SKM-1 treated with dmso at 0.1 percent for 144 hours (cell line): ENCODE data around the gene SHPK.

Source experiments
- DNase-seq: peaks from one replicate; lab custom pipeline; 2025; ENCODE audit not compliant: unreplicated experiment; lab: John Stamatoyannopoulos, UW

Gene SHPK

DNA sequence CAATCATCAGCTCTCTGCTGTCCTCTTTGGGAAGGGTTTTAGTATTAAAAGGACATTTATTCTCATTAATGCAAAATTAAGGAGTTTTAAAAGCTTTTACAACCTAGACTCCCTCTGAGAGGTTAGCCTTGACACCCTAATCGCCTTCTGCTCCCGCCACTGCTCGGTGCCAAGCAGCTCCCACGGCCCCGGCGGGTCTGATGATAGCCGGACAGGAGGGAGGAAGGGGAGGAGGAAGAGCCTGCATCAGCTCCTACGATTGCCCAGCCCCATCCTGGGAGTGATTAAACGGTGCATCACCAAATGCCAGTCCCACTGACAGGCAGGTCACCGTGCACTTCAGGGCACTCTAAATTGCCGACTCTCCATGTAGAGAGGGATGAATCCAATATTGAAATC is 8.3 kb downstream of the SHPK start:
- DNase-seq = no peak

DNA sequence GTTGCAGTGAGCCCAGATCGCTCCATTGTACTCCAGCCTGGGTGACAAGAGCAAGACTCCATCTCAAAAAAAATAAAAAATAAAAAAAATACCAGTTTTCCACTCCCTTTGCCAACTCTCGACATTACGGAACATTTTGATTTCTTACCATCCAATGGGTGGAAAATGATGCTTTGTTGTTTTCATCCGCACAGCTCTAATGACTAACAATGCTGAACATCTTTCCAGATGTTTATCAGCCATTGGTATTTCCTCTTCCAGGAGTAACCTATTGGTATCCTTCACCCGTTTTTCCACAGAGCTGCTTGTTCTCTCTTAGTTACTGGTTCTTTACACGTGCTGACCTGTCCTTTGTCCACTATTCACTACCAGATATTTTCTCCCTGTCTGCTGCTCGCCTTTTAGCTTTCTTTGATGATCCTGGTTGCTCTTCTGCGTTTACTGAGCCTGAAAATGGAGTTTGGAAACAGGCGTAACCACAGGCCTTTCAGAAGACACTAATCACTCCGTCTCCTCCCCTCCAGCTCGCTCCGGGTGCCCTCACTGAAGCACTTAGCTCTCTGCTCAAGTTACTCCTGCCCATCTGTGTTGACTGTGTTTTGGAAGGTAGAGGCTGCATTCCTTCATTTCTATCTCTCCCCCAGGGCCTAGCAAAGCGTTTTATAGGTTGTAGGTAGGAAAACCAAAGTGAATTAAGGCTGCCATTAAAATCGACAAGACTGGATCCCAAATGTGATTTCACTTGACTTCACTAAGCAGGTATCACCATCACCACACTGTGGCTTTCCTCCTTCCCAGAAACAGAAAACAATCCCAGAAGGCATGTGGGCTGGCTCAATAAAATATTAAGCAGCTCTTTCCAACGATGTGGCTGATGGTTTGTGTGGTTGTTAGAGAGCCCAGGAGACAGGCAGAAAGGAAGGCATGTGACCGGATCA is 8.9 kb downstream of the SHPK start:
- DNase-seq = no peak

DNA sequence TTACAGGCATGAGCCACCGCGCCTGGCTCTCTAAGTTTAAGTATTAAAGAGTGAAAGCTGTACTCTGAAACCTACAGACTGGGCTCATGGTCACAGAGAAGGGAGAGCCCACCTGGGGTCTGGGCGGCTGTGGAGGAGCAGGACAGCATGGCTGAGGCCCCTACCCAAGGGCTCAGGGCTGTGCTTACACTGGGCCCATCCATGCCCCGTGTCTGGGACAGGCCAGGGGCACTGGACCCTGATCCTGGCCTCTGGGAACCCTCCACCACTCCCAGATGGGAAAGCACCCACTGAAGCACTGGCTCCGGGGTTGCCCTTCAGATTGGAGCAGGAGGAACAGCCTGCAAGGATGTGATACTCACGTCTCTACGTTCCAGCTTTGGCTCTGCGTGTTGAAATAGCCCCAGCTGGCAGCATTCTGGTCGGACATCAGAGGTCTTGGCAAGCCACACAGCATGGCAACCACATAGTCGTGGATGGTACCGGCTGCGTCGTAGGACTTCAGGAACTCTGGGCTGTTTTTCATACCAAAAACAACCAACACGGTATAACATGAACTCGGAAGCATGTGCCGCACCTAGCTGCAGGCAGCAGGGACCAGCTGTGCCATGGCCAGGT is 13.0 kb downstream of the SHPK start:
- DNase-seq = no peak

DNA sequence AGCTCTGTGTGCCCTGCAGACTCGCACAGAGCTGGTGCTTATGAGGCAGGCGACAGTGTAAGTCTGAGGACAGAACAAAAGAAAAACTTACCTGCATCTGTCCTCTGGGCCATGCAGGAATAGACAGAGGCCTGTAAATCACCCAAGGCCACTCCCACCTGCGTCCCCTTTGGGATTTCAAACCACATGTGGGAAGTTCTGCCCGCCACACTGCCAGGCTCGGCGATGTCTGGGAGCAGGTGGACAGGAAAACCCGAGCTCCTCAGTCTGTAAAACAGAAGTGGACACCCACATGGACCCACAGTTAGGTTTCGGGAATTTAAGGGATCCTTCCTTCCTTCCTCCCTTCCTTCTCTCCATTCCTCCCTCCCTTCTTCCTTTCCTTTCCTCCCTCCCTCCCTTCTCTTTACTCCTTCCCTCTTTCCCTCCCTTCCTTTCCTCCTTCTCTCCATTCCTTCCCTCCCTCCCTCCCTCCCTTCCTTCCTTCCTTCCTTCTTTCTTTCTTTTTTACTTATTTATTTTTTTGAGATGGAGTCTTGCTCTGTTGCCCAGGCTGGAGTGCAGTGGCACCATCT is 14.8 kb downstream of the SHPK start:
- DNase-seq = no peak

DNA sequence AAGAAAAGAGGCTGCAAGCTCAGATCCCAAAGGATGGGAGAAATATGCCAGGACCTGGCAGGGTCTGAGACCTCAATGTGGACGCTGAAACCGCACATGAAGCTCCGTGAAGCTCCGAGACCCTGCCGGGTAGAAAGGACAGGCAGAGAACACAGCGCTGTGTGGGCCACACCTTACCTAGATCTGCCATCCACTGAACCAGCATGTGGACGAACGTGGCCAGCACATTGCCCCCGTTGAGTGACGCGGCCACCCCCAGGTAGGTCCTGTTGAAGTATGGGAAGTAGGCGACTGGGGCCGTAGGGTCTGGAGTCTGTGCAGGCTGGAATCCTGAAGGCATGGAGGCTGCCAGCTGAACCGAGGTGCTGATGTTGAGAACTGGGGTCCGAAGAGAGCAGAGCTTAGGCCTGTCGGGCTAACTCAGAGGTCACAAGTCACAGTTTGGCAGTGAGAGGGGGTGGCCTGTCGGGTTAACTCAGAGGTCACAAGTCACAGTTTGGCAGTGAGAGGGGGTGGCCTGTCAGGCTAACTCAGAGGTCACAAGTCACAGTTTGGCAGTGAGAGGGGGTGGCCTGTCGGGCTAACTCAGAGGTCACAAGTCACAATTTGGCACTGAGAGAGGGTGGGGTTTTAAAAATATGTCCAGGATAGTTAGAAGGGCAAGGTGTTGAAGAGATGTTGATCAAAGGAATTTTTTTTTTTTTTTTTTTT is 20.7 kb downstream of the SHPK start:
- DNase-seq = no peak

DNA sequence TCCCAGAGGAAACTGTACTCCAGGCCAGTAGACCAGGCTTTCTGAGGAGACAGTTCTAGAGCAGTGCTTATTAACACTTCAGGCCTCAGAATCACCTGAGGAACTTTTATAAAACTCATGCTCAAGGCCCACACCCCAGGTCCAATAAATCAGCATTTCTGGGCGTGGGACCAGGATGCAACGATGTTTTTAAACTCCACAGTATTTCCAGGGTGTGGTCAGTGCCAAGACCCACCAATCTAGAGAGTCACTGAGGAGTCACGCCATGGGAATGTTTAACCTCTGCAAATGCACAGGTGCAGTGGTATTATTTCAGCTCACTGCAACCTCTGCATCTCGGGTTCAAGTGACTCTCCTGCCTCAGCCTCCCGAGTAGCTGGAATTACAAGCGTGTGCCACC is 22.9 kb downstream of the SHPK start:
- no peak for DNase-seq

DNA sequence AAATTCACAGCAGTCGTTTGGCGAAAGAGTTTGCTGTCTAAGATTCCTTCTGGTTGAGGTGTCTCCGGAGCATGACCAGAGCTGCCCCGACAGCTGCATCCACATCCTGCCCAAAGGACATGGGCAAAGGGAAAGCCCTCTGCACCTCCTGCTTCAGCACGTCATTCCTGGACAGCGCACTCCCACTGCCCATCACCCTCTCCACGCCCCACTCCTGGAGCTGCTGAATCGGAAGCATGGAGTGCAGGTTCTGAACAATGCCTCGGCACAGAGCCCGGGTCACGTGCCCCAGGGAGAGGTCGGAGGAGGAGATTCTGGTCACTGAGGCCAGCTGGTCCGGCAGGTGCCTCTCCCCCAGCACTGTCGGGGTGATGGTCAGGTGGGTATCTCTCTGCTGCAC is 25.5 kb downstream of the SHPK start:
- DNase-seq = no peak

DNA sequence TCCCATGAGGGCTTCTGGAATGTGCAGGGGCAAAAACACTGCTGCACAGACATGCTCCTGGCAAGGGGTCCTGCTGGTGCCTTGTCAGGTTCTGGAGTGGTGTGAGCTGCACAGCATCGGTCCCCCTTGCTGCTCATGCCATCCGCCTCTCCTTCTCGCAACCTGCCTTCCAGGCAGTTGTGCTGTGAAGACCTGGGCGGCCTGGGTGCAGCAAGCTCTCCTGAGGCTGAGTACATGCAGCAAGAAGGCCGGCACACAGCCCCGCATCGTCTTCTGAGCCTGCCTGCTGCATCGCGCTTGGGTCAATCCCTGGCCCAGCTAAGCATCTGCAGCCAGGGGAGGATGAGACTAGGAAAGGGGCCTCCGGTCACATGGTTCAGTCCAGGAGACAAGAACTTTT is 26.4 kb downstream of the SHPK start:
- no peak for DNase-seq

DNA sequence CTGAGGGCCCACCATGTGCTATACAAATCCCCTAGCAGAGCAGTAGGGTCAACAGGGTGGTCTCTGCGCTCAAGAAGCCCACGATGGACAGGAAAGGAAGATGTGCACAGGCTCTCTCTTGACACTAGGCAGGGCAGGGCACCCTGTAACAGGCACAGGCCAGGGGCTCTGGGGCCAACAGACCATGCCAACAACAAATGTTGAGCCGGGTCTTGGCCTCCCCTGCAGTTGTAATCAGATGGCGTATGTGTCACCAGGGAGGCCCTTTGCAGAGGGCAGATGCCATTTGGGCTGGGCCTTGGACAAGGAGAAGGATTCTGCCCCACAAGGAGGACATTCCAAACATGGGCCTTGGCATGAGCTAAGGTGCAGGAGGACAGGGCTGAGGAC is 32.2 kb downstream of the SHPK start:
- no peak for DNase-seq

DNA sequence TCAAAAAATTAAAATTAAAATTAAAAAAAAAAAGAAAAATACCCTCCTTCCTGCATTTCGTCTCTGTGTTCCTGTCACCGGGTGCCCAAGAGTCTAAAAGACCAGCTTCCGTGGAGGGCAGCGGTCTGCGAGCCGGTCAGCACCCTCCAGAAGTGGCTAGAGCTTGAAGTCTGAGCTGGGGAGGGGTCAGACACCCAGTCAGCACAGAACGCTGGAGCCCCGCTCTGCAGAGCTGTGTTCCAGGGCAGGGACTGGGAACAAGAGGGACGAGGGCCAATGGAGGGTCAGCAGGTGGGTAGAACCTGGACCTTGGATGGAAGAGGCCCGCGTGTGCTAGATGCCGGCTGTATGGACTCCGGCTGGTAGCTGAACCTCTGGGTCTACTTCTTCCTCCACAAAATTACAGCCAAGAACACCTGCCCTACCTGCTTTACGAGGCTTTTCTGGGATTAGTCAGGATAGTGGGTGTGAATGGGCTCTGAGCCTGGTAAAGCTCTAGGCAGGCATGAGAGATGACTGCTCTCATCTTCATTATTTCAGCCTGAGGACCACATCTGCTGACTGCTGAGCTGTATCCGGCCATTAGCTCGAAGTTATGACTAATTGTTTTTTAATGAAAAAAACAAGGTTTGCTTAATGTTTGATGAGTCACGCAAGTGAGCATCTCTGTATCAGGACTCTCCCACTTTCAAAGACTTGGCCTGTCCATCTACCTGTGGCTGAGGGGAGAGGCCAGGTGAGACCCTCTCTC is 32.8 kb downstream of the SHPK start:
- DNase-seq = no peak

DNA sequence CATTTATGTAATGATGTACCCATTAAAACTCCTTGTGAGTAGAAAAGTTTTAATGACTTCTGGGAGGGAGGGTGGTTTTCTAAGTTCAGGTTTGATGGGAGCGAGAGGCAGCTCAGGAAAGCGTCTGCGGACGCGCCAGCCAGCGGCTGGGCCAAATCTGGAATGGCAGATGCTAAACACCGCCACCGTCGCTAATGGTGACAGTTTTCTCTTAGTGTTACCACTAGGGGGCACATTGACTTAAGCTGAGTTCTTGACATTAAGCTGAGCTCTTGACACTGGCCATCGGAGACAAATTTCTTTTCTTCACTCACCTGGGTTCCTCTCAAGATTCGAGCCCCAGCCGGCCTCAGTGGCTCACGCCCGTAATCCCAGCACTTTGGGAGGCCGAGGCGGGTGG is 33.6 kb downstream of the SHPK start:
- DNase-seq = no peak

DNA sequence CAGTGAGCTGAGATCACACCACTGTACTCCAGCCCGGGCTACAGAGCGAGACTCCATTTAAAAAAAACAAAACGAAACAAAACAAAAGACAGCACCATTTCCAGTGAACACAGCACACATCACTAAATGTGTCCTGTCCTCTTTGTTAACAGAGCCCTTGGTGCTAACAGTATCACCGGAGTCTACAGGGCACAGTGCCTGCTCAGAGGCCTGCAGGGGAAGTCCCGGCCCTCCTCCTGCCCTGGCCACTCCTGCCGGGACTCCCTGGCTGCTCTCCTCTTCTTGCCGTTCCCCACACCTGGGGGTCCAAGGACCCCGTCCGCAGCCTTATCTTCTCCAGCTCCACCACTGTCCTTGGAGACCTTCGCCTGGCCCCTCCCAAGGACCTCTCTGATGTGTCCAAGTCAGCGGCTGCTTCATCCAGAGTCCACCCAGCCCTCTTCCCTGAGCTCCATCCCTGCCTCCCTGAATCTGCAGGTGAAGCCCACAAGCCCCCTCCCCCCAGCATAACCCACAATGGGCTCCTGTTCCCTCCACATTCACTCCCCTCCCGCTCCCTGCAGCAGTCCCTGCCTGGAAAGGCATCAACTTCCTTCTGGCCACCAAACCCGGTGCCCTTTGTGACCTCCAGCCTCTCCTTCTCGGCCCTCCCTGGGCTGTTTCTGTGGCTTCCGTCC is 35.4 kb downstream of the SHPK start:
- no peak for DNase-seq

DNA sequence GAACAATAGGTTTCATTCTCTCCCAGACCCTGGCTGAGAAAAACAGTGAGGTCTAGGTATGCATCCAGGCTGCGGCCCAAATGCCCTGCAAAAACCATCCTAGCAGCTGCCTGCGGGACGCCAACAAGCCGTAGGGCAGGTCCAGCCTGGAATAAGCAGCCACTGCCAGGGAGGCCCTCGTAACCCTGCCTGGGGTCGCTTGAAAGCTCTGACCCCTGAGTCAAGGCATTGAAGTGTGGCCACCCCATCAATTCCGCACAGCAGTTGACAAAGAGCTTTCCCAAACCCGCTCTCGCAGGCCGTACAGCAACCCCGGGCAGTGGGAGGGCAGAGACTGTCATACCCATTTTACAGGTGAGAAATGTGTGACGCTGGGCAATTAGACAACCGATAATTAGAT is 38.0 kb downstream of the SHPK start:
- DNase-seq = no peak

DNA sequence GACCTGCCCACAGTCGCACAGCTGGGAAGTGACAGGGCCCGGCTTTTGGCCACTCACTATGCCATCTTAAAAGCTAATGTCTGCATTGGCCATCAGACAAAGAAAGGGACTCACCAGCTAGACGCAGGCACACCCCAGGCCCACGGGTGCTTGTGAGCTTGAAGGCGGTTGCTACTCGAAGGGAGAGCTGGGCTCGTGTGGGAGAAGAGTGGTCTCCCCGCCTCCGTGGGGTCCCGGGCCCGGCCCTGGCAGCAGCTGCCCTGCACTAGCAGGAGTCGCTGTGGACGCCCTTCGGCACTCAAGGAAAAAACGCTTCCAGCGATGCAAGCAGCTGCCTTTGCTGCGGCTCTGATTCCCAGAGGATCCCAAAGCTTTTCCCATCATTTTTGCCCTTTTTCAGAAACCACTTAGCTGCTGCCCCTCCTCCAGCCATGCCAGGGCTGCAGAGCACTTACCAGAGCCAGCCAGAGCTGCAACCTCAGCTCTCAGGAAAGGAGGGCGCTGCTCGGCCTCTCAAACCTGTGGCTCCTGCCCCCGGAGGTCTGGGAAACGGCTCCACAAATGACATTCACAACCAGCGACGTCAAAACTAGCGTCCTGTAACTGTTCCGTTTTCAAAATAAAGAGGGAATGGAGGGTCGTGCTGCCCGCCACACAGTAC is 39.1 kb downstream of the SHPK start:
- no peak for DNase-seq

DNA sequence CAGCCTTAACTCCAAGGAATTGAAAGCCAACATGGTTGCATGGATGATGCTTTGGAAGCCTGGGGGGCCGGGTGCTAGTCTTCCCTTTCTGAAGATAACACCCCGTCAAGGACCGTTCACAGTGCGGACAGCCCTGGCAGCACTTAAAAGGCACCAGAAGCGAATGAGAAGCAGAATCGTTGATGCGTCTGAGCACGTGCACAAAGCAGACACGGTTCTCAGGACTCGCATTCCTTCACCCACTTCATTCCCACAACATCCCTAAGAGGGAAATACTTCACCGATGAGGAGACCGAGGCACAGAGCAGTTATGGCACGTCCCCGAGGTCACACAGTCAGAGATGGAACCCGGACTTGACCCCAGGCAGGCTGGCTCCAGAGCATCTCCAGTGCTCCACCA is 41.1 kb downstream of the SHPK start:
- DNase-seq = no peak

DNA sequence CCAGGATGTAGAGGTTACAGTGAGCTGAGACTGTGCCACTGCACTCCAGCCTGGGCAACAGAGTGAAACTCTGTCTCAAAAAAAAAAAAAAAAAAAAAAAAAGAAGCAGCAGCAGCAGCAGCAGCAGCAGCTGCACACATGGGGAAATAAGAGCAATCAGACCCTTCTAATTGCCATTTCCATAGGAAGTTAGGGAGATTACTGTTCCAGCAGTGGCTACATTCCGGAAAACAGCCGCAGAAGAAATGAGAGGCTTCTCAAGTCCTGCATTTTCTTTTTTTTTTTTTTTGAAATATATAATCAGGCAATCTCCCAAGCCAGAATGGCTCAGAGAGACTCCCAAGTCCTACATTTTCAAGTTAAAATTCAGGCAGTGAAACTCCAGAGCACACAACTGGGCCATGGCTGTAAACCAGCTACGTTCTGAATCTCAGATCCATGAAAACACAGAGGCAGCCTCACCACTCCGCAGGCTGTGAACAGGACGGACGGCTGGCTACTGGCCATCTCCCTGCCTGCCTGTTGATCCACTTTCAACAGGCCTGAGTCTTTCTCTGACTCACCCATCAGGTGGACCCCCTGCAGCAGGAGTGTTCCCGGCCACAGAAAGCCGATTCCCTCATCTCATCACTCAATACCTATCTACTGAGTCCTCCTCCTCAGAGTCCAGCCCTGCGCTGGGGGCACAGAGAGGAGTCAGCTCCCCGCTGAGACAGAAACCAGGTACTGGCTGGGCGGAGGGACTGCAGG is 41.8 kb downstream of the SHPK start:
- DNase-seq = no peak

DNA sequence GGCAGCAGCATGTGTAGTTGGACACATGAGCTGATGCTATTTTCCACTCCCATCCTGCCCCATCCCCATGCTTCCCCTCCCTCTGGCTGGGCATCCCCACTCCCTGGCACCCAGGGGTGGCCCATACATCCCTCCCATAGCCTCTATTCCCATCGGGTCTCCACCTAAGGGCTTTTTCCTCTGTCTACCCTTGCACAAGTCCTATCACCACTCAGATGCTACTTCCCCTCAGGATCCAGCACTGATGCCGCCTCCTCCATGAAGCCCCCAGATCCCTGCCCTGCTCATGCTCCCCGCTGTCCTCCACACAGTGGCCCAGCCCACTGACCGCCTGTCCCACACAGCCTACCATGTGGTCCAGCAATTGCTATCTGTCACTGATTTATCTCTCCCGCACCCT is 42.7 kb downstream of the SHPK start:
- no peak for DNase-seq

DNA sequence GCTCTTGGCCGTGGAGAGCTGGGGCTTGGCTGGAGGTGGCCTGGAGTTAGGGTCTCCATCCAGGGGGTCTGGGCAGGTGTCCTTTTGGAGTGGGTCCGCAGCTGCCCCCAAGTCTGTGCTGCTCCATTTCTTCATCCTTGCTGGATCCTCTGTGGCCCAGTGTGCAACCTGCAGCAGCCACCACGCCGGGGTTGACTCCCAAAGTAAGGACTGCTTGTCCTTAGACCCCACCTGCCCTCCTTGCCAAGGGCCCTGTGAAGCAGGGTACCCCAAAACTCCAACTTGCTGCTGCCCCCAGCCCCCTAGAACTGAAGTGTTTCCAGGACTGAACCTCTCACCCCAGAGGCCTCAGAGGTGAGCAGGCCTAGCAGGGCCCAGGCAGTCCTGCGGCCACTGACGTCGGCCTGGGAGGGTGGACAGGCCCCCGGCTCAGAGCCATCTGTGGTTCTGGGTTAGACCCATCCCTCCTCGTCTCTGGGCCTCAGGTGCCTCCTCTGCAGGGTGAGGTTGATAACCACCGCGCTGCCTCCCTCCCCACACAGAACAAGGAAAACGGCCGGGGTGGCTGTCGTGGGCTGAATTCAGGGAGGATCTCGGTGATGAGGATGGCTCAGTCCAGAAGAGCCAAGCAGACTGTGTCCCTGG is 43.7 kb downstream of the SHPK start:
- no peak for DNase-seq

DNA sequence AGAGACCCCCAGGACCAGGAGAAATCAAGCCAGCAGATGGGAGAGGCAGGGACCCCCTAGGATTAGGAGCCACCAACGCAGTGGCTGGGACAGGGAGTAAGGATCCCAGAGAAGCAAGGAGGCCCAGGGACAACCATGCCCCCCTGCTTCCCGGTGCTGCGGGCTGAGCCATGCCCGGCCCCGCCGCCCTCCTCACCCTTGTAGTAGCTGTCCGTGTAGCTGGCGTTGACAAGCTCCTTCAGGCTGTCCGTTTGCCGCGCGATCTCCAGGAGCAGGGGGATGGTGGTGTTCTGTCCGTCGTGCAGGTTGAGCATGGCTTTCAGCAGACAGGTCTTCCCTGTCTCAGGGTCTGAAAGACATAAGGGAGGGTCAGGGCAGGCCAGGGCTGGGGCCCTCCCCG is 45.3 kb downstream of the SHPK start:
- no peak for DNase-seq
